ENCODE data around the gene NUDT3. TPM values are rescaled to one million over a fixed set of nuclear protein-coding genes. Genes with fewer than 3 reads are reported as not detected.

The NUDT3 gene
- total RNA-seq, 6 experiments from 2014 or later, result 14.5 to 22.7 (median 16.7) TPM

GRCh38 chr6:34437644-34437970 lies 45.1 kb upstream of the NUDT3 start:
- H3K27me3 ChIP-seq, result no peaks in the 10 kb centered on the region
- no peak for ATAC-seq
- no peaks in the 10 kb centered on the region for H3K4me1 ChIP-seq
- H3K4me3 ChIP-seq, result no peak overlapping the region
- 46% methylated on average over 1 of the region's 1 CpG for WGBS (ENCODE audit: insufficient coverage, low coverage, low lambda C conversion rate, missing lambda C conversion rate)
- intact Hi-C loops (cut with DNase I), result no loop called here
- H3K9me3 ChIP-seq, result no peaks in the 10 kb centered on the region
- no peak for DNase-seq
- no peaks in the 10 kb centered on the region for H3K36me3 ChIP-seq
- no peak overlapping the region for H3K27ac ChIP-seq
- no peak for TF ChIP-seq POLR2A (IDR thresholded peaks at IDR 0.05)
- TF ChIP-seq CTCF (IDR thresholded peaks at IDR 0.05), result no peak

GRCh38 chr6:34436803-34437643 lies 44.6 kb upstream of the NUDT3 start:
- no peaks in the 10 kb centered on the region for H3K27me3 ChIP-seq
- 78% methylated on average over 10 of the region's 38 CpGs for WGBS (ENCODE audit: insufficient coverage, low coverage, low lambda C conversion rate, missing lambda C conversion rate)
- no peak for ATAC-seq
- H3K4me3 ChIP-seq, result no peak overlapping the region
- TF ChIP-seq POLR2A (IDR thresholded peaks at IDR 0.05) (no peak), CTCF (IDR thresholded peaks at IDR 0.05) (no peak)
- no peak for DNase-seq
- H3K27ac ChIP-seq, result no peak overlapping the region
- no peaks in the 10 kb centered on the region for H3K9me3 ChIP-seq
- no peaks in the 10 kb centered on the region for H3K4me1 ChIP-seq
- H3K36me3 ChIP-seq, result no peaks in the 10 kb centered on the region
- intact Hi-C loops (cut with DNase I), result no loop called here

- no peaks in the 10 kb centered on the region for H3K36me3 ChIP-seq
- DNase-seq (no peak), ATAC-seq (no peak)
- intact Hi-C loops (cut with DNase I), result no loop called here
- TF ChIP-seq POLR2A (IDR thresholded peaks at IDR 0.05) (no peak), CTCF (IDR thresholded peaks at IDR 0.05) (no peak)
- H3K27me3 ChIP-seq, result no peaks in the 10 kb centered on the region
- no peaks in the 10 kb centered on the region for H3K9me3 ChIP-seq
- H3K27ac ChIP-seq, result no peak overlapping the region
- H3K4me3 ChIP-seq, result no peak overlapping the region
- H3K4me1 ChIP-seq, result no peaks in the 10 kb centered on the region
- WGBS (ENCODE audit: insufficient coverage, low coverage, low lambda C conversion rate, missing lambda C conversion rate), result 54% methylated on average over 5 of the region's 5 CpGs
Measured at GRCh38 chr6:34435916-34436315, 43.4 kb upstream of the NUDT3 start.

GRCh38 chr6:34425498-34426410 lies 33.3 kb upstream of the NUDT3 start, which contains the start of gene RPS10:
Gene RPS10, minus strand, starts transcription at chr6:34426069. Its CDS starts 848 bp downstream, at chr6:34425221.
- Histone ChIP-seq H3K27ac (peak within 1 kb of the TSS; percentile 45 to 61 (median 58)), H3K9me3 (no peaks in the 10 kb centered on the region), H3K4me3 (peak within 1 kb of the TSS; percentile 72 to 88 (median 79)), H3K27me3 (no peaks in the 10 kb centered on the region), H3K4me1 (peaks cover 0 to 10% (median 4%) of the 10 kb centered on the region in 4 donors), H3K36me3 (peaks cover 7 to 39% (median 31%) of the 10 kb centered on the region in 4 donors)
- peak; percentile 93 to 95 (median 95) for DNase-seq
- peak; percentile 99 to 100 (median 99) for ATAC-seq
- intact Hi-C loops (cut with DNase I), result no loop called here
- under 1% methylated on average over 37 of the region's 58 CpGs for WGBS (ENCODE audit: insufficient coverage, low coverage, low lambda C conversion rate, missing lambda C conversion rate)
- TF ChIP-seq CTCF (IDR thresholded peaks at IDR 0.05) (no peak), POLR2A (IDR thresholded peaks at IDR 0.05) (peak; percentile 85)
